Measurements from ENCODE around the gene EDN2. TPM values are rescaled to one million over a fixed set of nuclear protein-coding genes. Genes with fewer than 3 reads are reported as not detected.

EDN2 gene
- total and polyA plus RNA-seq, 4 donors = 0.10 to 0.13 TPM; not detected in 2

DNA sequence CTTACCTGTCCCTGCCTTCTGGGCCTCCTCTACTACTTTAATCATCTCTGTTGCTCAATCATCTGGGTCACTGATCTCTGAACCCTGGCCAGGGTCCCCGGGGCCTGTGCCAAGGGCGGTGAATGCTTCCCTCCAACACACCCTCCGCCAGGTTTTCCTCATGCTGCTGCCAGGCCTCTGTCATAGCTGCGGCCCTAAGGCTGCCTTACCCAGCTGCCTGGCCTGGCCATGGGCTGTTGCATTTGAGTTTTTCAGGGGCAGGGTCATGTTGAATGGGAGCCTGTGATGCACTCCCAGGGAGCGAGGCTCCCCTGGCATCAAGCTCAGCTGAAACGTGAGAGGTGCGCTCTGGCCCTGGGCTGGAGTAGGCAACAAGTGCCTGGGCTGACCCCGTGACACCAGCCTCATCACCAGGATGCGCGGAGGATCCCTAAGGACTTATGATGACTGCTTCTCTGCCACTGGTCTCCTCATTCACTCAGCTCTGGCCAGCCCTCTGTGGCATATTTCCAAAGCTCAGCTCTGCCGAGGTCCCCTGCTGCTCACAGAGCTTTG, 7.6 kb downstream of the EDN2 start (continued):
- TF ChIP-seq, protein P1, sequence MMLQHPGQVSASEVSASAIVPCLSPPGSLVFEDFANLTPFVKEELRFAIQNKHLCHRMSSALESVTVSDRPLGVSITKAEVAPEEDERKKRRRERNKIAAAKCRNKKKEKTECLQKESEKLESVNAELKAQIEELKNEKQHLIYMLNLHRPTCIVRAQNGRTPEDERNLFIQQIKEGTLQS (IDR thresholded peaks at IDR 0.05) = peak; percentile 51

DNA sequence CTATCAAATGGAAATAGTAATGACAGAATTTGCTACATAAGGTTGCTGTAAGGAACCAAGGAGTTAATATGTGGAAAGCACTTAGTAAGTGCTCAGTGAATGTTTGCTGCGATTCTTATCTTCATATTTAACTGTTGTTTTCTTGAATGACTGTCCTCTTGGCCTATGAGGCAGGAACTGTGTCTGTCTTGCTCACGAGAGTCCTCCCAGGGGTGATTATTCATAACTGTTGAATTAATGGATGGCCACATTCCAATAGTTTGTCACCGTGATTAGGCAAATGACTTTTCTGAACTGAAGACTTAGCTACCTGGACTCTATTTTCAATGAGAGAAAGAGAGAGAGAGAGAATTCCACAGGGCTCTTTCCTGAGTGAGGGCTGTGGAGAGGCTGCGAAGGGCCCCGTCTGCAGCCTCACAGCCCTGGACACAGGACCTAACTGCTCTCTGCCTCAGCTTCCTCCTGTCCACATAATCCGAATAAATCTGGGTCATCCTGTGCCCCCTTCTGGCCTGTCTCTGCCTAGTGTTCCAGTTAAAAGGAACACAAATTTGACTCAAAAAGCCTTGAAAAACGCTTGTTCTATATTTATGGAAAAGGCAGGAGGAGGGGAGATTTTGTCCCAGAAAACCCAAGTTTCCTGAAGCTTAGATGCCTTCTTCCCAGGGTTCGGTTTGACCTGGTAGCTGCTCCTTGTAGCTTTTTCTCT, 8.5 kb downstream of the EDN2 start:
- H3K27me3 ChIP-seq (ENCODE audit: control insufficient read depth in 4 of 4, insufficient read depth in 4 of 4, low read length in 3 of 4) = no peaks in the 10 kb centered on the region
- no peak for TF ChIP-seq GABPA (IDR thresholded peaks at IDR 0.05 in 1 of 2, conservative IDR thresholded peaks at IDR 0.05 in 1 of 2)
- TF ChIP-seq RXRA (IDR thresholded peaks at IDR 0.05) = no peak
- no peak for TF ChIP-seq FOXA1 (IDR thresholded peaks at IDR 0.05)
- no peaks in the 10 kb centered on the region for H3K9me3 ChIP-seq (ENCODE audit: control insufficient read depth in 4 of 4, low read length in 3 of 4)
- no peak overlapping the region for H3K4me3 ChIP-seq (ENCODE audit: low read depth in 1 of 3, low read length in 3 of 3)
- no peaks in the 10 kb centered on the region for H3K36me3 ChIP-seq (ENCODE audit: control insufficient read depth in 4 of 4, insufficient read depth in 3 of 4, low read depth in 1 of 4, low read length in 3 of 4)
- H3K27ac ChIP-seq (ENCODE audit: low read depth in 1 of 2, low read length in 2 of 2) = peak overlapping the region; percentile 32 to 73
- DNase-seq (ENCODE audit: low spot score) = no peak
- H3K9ac ChIP-seq (ENCODE audit: low read depth in 1 of 2, low read length in 2 of 2) = no peak overlapping the region
- 65% methylated on average over 8 of the region's 8 CpGs for WGBS
- H3K4me1 ChIP-seq (ENCODE audit: control insufficient read depth in 4 of 4, insufficient read depth in 4 of 4, low read length in 3 of 4) = peaks cover 9 to 34% (median 26%) of the 10 kb centered on the region in 4 donors

DNA sequence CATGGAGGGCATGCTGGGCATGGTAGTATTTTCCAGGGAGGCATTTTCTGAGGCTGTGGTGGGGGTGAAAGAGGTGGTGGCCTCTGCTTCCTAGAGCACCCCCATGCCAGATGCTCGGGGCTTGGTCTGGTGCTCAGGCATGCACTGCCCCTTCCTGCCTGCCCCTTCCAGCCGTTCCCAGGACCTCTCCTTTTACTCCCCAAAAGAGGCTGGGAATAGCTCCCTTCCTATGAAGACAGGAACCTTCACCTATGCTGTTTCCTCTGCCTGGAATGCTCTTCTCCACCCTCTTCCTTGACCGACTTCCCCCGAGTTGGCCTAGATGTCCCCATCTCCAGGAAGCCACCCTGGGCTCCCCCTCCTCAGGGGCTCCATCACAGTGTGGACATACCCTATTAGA, 9.1 kb downstream of the EDN2 start:
- Histone ChIP-seq H3K9me3 (ENCODE audit: control insufficient read depth in 4 of 4, low read length in 3 of 4) (no peaks in the 10 kb centered on the region), H3K27ac (ENCODE audit: low read depth in 1 of 2, low read length in 2 of 2) (no peak overlapping the region), H3K4me1 (ENCODE audit: control insufficient read depth in 4 of 4, insufficient read depth in 4 of 4, low read length in 3 of 4) (peaks cover 9 to 30% (median 25%) of the 10 kb centered on the region in 4 donors), H3K9ac (ENCODE audit: low read depth in 1 of 2, low read length in 2 of 2) (no peak overlapping the region), H3K36me3 (ENCODE audit: control insufficient read depth in 4 of 4, insufficient read depth in 3 of 4, low read depth in 1 of 4, low read length in 3 of 4) (no peaks in the 10 kb centered on the region), H3K4me3 (ENCODE audit: low read depth in 1 of 3, low read length in 3 of 3) (no peak overlapping the region), H3K27me3 (ENCODE audit: control insufficient read depth in 4 of 4, insufficient read depth in 4 of 4, low read length in 3 of 4) (no peaks in the 10 kb centered on the region)
- TF ChIP-seq HNF4G (IDR thresholded peaks at IDR 0.05) (no peak), FOXA1 (IDR thresholded peaks at IDR 0.05) (no peak), HNF4A (conservative IDR thresholded peaks at IDR 0.05) (no peak), RXRA (IDR thresholded peaks at IDR 0.05) (no peak), SP1 (IDR thresholded peaks at IDR 0.05) (no peak), TAF1 (conservative IDR thresholded peaks at IDR 0.05) (no peak), NR2F2 (IDR thresholded peaks at IDR 0.05) (no peak), EGR1 (IDR thresholded peaks at IDR 0.05; ENCODE audit: low read depth in 2 of 2) (no peak), GABPA (IDR thresholded peaks at IDR 0.05 in 1 of 2, conservative IDR thresholded peaks at IDR 0.05 in 1 of 2) (no peak)
- TF ChIP-seq, protein P2, sequence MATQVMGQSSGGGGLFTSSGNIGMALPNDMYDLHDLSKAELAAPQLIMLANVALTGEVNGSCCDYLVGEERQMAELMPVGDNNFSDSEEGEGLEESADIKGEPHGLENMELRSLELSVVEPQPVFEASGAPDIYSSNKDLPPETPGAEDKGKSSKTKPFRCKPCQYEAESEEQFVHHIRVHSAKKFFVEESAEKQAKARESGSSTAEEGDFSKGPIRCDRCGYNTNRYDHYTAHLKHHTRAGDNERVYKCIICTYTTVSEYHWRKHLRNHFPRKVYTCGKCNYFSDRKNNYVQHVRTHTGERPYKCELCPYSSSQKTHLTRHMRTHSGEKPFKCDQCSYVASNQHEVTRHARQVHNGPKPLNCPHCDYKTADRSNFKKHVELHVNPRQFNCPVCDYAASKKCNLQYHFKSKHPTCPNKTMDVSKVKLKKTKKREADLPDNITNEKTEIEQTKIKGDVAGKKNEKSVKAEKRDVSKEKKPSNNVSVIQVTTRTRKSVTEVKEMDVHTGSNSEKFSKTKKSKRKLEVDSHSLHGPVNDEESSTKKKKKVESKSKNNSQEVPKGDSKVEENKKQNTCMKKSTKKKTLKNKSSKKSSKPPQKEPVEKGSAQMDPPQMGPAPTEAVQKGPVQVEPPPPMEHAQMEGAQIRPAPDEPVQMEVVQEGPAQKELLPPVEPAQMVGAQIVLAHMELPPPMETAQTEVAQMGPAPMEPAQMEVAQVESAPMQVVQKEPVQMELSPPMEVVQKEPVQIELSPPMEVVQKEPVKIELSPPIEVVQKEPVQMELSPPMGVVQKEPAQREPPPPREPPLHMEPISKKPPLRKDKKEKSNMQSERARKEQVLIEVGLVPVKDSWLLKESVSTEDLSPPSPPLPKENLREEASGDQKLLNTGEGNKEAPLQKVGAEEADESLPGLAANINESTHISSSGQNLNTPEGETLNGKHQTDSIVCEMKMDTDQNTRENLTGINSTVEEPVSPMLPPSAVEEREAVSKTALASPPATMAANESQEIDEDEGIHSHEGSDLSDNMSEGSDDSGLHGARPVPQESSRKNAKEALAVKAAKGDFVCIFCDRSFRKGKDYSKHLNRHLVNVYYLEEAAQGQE (IDR thresholded peaks at IDR 0.05) = no peak
- TF ChIP-seq, protein P3, sequence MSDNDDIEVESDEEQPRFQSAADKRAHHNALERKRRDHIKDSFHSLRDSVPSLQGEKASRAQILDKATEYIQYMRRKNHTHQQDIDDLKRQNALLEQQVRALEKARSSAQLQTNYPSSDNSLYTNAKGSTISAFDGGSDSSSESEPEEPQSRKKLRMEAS (IDR thresholded peaks at IDR 0.05) = no peak
- TF ChIP-seq, protein P1 (IDR thresholded peaks at IDR 0.05) = no peak
- TF ChIP-seq, protein P4, sequence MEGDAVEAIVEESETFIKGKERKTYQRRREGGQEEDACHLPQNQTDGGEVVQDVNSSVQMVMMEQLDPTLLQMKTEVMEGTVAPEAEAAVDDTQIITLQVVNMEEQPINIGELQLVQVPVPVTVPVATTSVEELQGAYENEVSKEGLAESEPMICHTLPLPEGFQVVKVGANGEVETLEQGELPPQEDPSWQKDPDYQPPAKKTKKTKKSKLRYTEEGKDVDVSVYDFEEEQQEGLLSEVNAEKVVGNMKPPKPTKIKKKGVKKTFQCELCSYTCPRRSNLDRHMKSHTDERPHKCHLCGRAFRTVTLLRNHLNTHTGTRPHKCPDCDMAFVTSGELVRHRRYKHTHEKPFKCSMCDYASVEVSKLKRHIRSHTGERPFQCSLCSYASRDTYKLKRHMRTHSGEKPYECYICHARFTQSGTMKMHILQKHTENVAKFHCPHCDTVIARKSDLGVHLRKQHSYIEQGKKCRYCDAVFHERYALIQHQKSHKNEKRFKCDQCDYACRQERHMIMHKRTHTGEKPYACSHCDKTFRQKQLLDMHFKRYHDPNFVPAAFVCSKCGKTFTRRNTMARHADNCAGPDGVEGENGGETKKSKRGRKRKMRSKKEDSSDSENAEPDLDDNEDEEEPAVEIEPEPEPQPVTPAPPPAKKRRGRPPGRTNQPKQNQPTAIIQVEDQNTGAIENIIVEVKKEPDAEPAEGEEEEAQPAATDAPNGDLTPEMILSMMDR (IDR thresholded peaks at IDR 0.05; ENCODE audit: low read depth, low read length, missing input control) = no peak
- DNase-seq (ENCODE audit: low spot score) = no peak
- 87% methylated on average over 4 of the region's 4 CpGs for WGBS

All from liver (tissue), 9 donors.